GM23338 (cell line): ENCODE measurements around the gene ALDH1A2.

ENCODE experiments used
- TF ChIP-seq, protein P1 (sequence below), 2 experiments: fragments of 200-600 bp in 1 of 2; sonication (generic) in 1 of 2; conservative IDR thresholded peaks; 2 replicates each; pipeline versions ENCODE4 v1.5.1 to v1.6.1; 2016 to 2017; ENCODE audit warnings: antibody characterized with exemption in 2 of 2, low read depth in 2 of 2, mild to moderate bottlenecking in 2 of 2, moderate library complexity in 1 of 2
- TF ChIP-seq, protein P2 (sequence below): IDR thresholded peaks from 2 replicates; pipeline ENCODE4 v1.6.1; 2016; ENCODE audit warnings: antibody characterized with exemption

DNA sequence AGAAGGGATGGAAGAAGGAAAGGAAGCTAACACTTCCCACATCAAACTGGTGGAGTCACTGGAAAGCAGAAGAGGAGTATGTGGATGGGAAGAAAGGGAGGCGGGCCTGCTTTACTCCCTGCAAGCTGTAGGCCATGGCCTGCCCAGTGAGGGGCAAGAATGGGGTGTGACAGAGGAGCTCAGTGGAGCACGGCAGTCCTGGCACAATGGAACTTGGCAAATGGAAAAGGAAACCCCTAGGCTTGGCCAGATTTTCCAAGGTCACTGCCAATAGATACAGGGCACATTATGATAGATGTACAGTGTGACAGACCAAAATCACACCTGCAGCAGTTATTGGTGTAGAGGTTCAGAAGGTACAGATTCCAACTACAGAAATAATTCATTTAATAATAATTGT lies 111.6 kb downstream of the ALDH1A2 start:
- TF ChIP-seq, protein P1, sequence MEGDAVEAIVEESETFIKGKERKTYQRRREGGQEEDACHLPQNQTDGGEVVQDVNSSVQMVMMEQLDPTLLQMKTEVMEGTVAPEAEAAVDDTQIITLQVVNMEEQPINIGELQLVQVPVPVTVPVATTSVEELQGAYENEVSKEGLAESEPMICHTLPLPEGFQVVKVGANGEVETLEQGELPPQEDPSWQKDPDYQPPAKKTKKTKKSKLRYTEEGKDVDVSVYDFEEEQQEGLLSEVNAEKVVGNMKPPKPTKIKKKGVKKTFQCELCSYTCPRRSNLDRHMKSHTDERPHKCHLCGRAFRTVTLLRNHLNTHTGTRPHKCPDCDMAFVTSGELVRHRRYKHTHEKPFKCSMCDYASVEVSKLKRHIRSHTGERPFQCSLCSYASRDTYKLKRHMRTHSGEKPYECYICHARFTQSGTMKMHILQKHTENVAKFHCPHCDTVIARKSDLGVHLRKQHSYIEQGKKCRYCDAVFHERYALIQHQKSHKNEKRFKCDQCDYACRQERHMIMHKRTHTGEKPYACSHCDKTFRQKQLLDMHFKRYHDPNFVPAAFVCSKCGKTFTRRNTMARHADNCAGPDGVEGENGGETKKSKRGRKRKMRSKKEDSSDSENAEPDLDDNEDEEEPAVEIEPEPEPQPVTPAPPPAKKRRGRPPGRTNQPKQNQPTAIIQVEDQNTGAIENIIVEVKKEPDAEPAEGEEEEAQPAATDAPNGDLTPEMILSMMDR (conservative IDR thresholded peaks at IDR 0.05; ENCODE audit: low read depth in 2 of 2), result no peak
- TF ChIP-seq, protein P2, sequence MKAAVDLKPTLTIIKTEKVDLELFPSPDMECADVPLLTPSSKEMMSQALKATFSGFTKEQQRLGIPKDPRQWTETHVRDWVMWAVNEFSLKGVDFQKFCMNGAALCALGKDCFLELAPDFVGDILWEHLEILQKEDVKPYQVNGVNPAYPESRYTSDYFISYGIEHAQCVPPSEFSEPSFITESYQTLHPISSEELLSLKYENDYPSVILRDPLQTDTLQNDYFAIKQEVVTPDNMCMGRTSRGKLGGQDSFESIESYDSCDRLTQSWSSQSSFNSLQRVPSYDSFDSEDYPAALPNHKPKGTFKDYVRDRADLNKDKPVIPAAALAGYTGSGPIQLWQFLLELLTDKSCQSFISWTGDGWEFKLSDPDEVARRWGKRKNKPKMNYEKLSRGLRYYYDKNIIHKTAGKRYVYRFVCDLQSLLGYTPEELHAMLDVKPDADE, result no peak
